GM18507 (cell line): ENCODE results near the gene ZNF679.
"Not testable (repeated sequence)": the region's sequence is repeated elsewhere in the genome, so short reads cannot be mapped to it uniquely, and the experiment has no call there.

Source experiments
- DNase-seq: peaks from one replicate; pipeline ENCODE4 v3.0.0; 2011; ENCODE audit warnings: low read depth; ENCODE audit not compliant: insufficient read length; ENCODE audit errors: extremely low spot score
- FAIRE-seq: peaks from 2 replicates; lab custom pipeline; 2011; peaks lifted over from hg19 to GRCh38; lab: Jason Lieb, UNC

Gene ZNF679

GRCh38 chr7:64307254-64308015, 79.2 kb downstream of the ZNF679 start:
- DNase-seq (peak; percentile 50), FAIRE-seq (peak; percentile 98)

GRCh38 chr7:64308016-64308270, 79.7 kb downstream of the ZNF679 start:
- FAIRE-seq (no peak), DNase-seq (no peak)

GRCh38 chr7:64310426-64310825, 82.2 kb downstream of the ZNF679 start:
- FAIRE-seq (no peak), DNase-seq (no peak)

- FAIRE-seq (no peak), DNase-seq (no peak)
Observed at GRCh38 chr7:64312826-64313225, 84.6 kb downstream of the ZNF679 start.

GRCh38 chr7:64313740-64314491, 85.6 kb downstream of the ZNF679 start, which contains the start of gene ZNF736:
Gene ZNF736, plus strand, starts transcription at chr7:64313961. Its CDS starts 190 bp downstream, at chr7:64314151.
- peak; percentile 73 for DNase-seq
- FAIRE-seq = peak; percentile 99

GRCh38 chr7:64314566-64314965, 86.3 kb downstream of the ZNF679 start:
- no peak for DNase-seq
- FAIRE-seq = no peak

- not testable (repeated sequence) for FAIRE-seq, DNase-seq
Observed at GRCh38 chr7:64316031-64316742, 87.9 kb downstream of the ZNF679 start.
